SK-N-SH (cell line): ENCODE measurements around the gene C1orf216. TPM values are rescaled to one million over a fixed set of nuclear protein-coding genes. Genes with fewer than 3 reads are reported as not detected.
"Not testable (repeated sequence)": the region's sequence is repeated elsewhere in the genome, so short reads cannot be mapped to it uniquely, and the experiment has no call there.

Experiments
- CTCF ChIA-PET: fragments of 300-600, 350-600 bp; formaldehyde crosslinking; extraction: SDS; loops from one replicate; lab custom pipeline; 2021; lab: Yijun Ruan, JAX
- POLR2A ChIA-PET: fragments of 350-600 bp; sonication (Branson Sonifier 250); formaldehyde crosslinking; extraction: SDS; loops from one replicate; lab custom pipeline; 2020; ENCODE audit warnings: antibody characterized with exemption, inconsistent platforms; lab: Yijun Ruan, JAX
- DNase-seq: peaks from one replicate; pipeline ENCODE4 v3.0.0; 2012
- H2AFZ ChIP-seq: fragments of 200-600 bp; sonication (generic); 2 replicates; pipeline ENCODE4 v1.8.1; 2016; ENCODE audit warnings: antibody characterized with exemption, mild to moderate bottlenecking, low read depth
- H3F3A ChIP-seq: fragments of 200-600 bp; sonication (generic); replicated peaks from 2 replicates; pipeline ENCODE3; 2016; ENCODE audit warnings: antibody characterized with exemption, mild to moderate bottlenecking; ENCODE audit not compliant: insufficient read depth
- H3K27ac ChIP-seq, 2 experiments: fragments of 200-500 bp in 1 of 2; fragments of 200-600 bp in 1 of 2; sonication (Bioruptor generic) in 1 of 2; sonication (generic), shearing (Covaris generic) in 1 of 2; 2 replicates each; pipeline versions ENCODE4 v1.5.1 to v1.6.1; 2014 to 2016; ENCODE audit warnings: low read depth in 2 of 2, inconsistent platforms in 1 of 2, low read length in 1 of 2, mild to moderate bottlenecking in 1 of 2, mixed read lengths in 1 of 2
- H3K27me3 ChIP-seq: fragments of 200-600 bp; sonication (generic), shearing (Covaris generic); 2 replicates; pipeline ENCODE4 v1.6.1; 2016; ENCODE audit warnings: mixed run types; ENCODE audit not compliant: insufficient read depth
- H3K36me3 ChIP-seq, 2 experiments: fragments of 200-500 bp in 1 of 2; fragments of 200-600 bp in 1 of 2; sonication (Bioruptor generic) in 1 of 2; sonication (generic) in 1 of 2; replicated peaks in 1 of 2; 2 replicates each; pipeline versions ENCODE3 to v1.5.1; 2014 to 2016; ENCODE audit warnings: low read length in 1 of 2, mild to moderate bottlenecking in 1 of 2; ENCODE audit not compliant: insufficient read depth in 2 of 2, control insufficient read depth in 1 of 2
- H3K4me1 ChIP-seq, 2 experiments: fragments of 200-500 bp in 1 of 2; fragments of 200-600 bp in 1 of 2; sonication (Bioruptor generic) in 1 of 2; sonication (generic), shearing (Covaris generic) in 1 of 2; 2 replicates each; pipeline versions ENCODE4 v1.5.1 to v1.6.1; 2014 to 2016; ENCODE audit warnings: low read depth in 1 of 2, low read length in 1 of 2, mixed run types in 1 of 2; ENCODE audit not compliant: insufficient read depth in 2 of 2, control insufficient read depth in 1 of 2
- H3K4me2 ChIP-seq: fragments of 200-600 bp; sonication (generic), shearing (Covaris generic); 2 replicates; pipeline ENCODE4 v1.6.1; 2017; ENCODE audit warnings: mixed run types
- H3K4me3 ChIP-seq, 2 experiments: fragments of 200-500 bp in 1 of 2; fragments of 200-600 bp in 1 of 2; sonication (Bioruptor generic) in 1 of 2; sonication (generic), shearing (Covaris generic) in 1 of 2; 2 replicates each; pipeline versions ENCODE4 v1.5.1 to v1.8.1; 2014 to 2016; ENCODE audit warnings: low read depth in 2 of 2, inconsistent platforms in 1 of 2, low read length in 1 of 2, mild to moderate bottlenecking in 1 of 2, mixed read lengths in 1 of 2, moderate library complexity in 1 of 2
- H3K79me2 ChIP-seq: fragments of 200-600 bp; sonication (generic); 2 replicates; pipeline ENCODE4 v1.8.1; 2017; ENCODE audit warnings: mild to moderate bottlenecking; ENCODE audit not compliant: insufficient read depth
- H3K9ac ChIP-seq: fragments of 200-600 bp; sonication (generic); 2 replicates; pipeline ENCODE4 v1.6.1; 2017; ENCODE audit warnings: mixed run types
- H3K9me2 ChIP-seq: fragments of 200-600 bp; sonication (generic); 2 replicates; pipeline ENCODE4 v1.6.1; 2017; ENCODE audit warnings: mixed run types
- H3K9me3 ChIP-seq: fragments of 200-600 bp; sonication (generic); 2 replicates; pipeline ENCODE4 v1.6.1; 2017; ENCODE audit warnings: mixed run types, mild to moderate bottlenecking, moderate library complexity
- H4K20me1 ChIP-seq: fragments of 200-600 bp; sonication (generic); 2 replicates; pipeline ENCODE4 v1.6.1; 2017; ENCODE audit warnings: mild to moderate bottlenecking, mixed run types; ENCODE audit not compliant: insufficient read depth
- ELF1 ChIP-seq: IDR thresholded peaks from 2 replicates; pipeline ENCODE4 v1.4.0; 2012
- EP300 ChIP-seq, 2 experiments: IDR thresholded peaks; 2 replicates each; pipeline versions ENCODE4 v1.4.0 to v1.6.1; 2012; ENCODE audit warnings: borderline replicate concordance in 1 of 2, low read depth in 1 of 2, low read length in 1 of 2
- EZH2phosphoT487 ChIP-seq: fragments of 200-600 bp; sonication (generic); IDR thresholded peaks from 2 replicates; pipeline ENCODE4 v1.6.1; 2017; ENCODE audit warnings: low read depth, mixed run types, mild to moderate bottlenecking, antibody characterized with exemption, moderate library complexity, borderline replicate concordance
- FOSL2 ChIP-seq: IDR thresholded peaks from 2 replicates; pipeline ENCODE4 v1.4.0; 2012; ENCODE audit warnings: low read depth, mild to moderate bottlenecking, moderate library complexity, borderline replicate concordance
- FOXJ3 ChIP-seq: sonication (generic); formaldehyde crosslinking; IDR thresholded peaks from 2 replicates; pipeline ENCODE4 v1.5.1; 2020; ENCODE audit warnings: mild to moderate bottlenecking, missing genetic modification reagents
- FOXM1 ChIP-seq: IDR thresholded peaks from 2 replicates; pipeline ENCODE4 v1.4.0; 2012; ENCODE audit warnings: low read depth, mild to moderate bottlenecking
- MEF2A ChIP-seq: IDR thresholded peaks from 2 replicates; pipeline ENCODE4 v1.4.0; 2012; ENCODE audit warnings: low read depth, borderline replicate concordance
- NRF1 ChIP-seq: IDR thresholded peaks from 2 replicates; pipeline ENCODE4 v1.6.1; 2012; ENCODE audit warnings: low read depth, mild to moderate bottlenecking, low read length
- POLR2AphosphoS5 ChIP-seq: IDR thresholded peaks from 2 replicates; pipeline ENCODE4 v1.6.1; 2012; ENCODE audit warnings: low read depth, low read length
- RAD21 ChIP-seq: IDR thresholded peaks from 2 replicates; pipeline ENCODE4 v1.6.1; 2012; ENCODE audit warnings: mild to moderate bottlenecking, low read length
- RFX5 ChIP-seq: IDR thresholded peaks from 2 replicates; pipeline ENCODE4 v1.6.1; 2012; ENCODE audit warnings: mild to moderate bottlenecking, improper control_type of control experiment, low read length
- SIN3A ChIP-seq: IDR thresholded peaks from 2 replicates; pipeline ENCODE4 v1.6.1; 2012; ENCODE audit warnings: low read depth, mild to moderate bottlenecking, low read length, moderate library complexity, borderline replicate concordance
- SMC3 ChIP-seq: IDR thresholded peaks from 2 replicates; pipeline ENCODE4 v1.6.1; 2012; ENCODE audit warnings: low read depth, low read length, improper control_type of control experiment
- TAF1 ChIP-seq: IDR thresholded peaks from 2 replicates; pipeline ENCODE4 v1.6.1; 2012; ENCODE audit warnings: low read depth, mild to moderate bottlenecking, low read length, moderate library complexity, borderline replicate concordance
- TEAD4 ChIP-seq: IDR thresholded peaks from 2 replicates; pipeline ENCODE4 v1.4.0; 2012; ENCODE audit warnings: mild to moderate bottlenecking, borderline replicate concordance; ENCODE audit not compliant: insufficient read depth
- YY1 ChIP-seq: IDR thresholded peaks from 2 replicates; pipeline ENCODE4 v1.4.0; 2012; ENCODE audit warnings: low read depth, mild to moderate bottlenecking
- WGBS: methylation state at CpG from one replicate; pipeline ENCODE4 v1.1.6; 2017; ENCODE audit warnings: low lambda C conversion rate; 5-methylcytosine and 5-hydroxymethylcytosine counted together
- polyA plus RNA-seq, 3 experiments: library from polyadenylated mRNA; depleted of rRNA; stranded (reverse); fragments of >200 nt; gene quantifications; 2 replicates each; pipeline ENCODE4 v1.2.3, GENCODE V29; 2012
- TF ChIP-seq, protein P1 (sequence below): IDR thresholded peaks from 2 replicates; pipeline ENCODE4 v1.4.0; 2012; ENCODE audit warnings: low read depth, borderline replicate concordance
- TF ChIP-seq, protein P2 (sequence below): fragments of 200-600 bp; sonication (generic); IDR thresholded peaks from 2 replicates; pipeline ENCODE4 v1.6.1; 2017; ENCODE audit warnings: antibody characterized with exemption, mild to moderate bottlenecking, moderate library complexity

C1orf216 gene
- polyA plus RNA-seq, 1 of the 3 experiments (the other 2 are of a cell fraction): 20.0 TPM

DNA sequence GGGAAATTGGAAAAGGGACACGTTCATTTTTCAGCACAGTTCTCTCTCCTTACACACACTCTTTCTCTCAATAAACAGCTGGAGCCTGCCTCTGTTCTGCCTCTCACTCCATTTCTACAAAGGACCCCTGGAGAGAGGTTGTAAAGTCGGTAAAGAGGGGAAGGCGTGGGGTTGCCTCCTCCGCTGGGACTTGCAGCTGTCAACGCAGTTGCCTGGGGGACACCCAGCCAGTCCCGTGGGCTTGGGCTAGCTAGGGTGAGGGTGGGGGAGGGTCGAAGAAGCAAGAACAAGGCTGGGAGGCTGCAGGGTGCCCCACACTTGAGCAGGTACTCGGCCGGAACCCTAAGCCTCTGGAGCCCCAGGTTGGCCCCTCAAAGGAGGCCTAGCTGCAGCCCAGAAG lies 27.6 kb downstream of the C1orf216 start:
- Histone ChIP-seq H3K27me3 (0 out of 2 replicates have a peak, but pooled peaks cover 3% of the 10 kb centered on the region), H3F3A (no peaks in the 10 kb centered on the region), H3K79me2 (no peaks in the 10 kb centered on the region), H3K9me3 (no peaks in the 10 kb centered on the region), H4K20me1 (no peaks in the 10 kb centered on the region), H3K4me2 (no peak overlapping the region), H3K9me2 (no peaks in the 10 kb centered on the region), H3K4me3 (no peak overlapping the region), H2AFZ (no peak overlapping the region), H3K27ac (no peak overlapping the region), H3K4me1 (no peaks in the 10 kb centered on the region), H3K9ac (no peak overlapping the region), H3K36me3 (no peaks in the 10 kb centered on the region)
- TF ChIP-seq SIN3A (no peak), EZH2phosphoT487 (no peak), POLR2AphosphoS5 (no peak), RAD21 (no peak), FOXJ3 (no peak), SMC3 (no peak), RFX5 (no peak), TAF1 (no peak), FOXM1 (no peak), EP300 (IDR thresholded peaks at IDR 0.05; ENCODE audit: borderline replicate concordance in 1 of 2, low read depth in 1 of 2, low read length in 1 of 2) (no peak), FOSL2 (no peak), TEAD4 (no peak), YY1 (no peak), ELF1 (no peak), NRF1 (no peak), MEF2A (no peak)
- TF ChIP-seq, protein P1, sequence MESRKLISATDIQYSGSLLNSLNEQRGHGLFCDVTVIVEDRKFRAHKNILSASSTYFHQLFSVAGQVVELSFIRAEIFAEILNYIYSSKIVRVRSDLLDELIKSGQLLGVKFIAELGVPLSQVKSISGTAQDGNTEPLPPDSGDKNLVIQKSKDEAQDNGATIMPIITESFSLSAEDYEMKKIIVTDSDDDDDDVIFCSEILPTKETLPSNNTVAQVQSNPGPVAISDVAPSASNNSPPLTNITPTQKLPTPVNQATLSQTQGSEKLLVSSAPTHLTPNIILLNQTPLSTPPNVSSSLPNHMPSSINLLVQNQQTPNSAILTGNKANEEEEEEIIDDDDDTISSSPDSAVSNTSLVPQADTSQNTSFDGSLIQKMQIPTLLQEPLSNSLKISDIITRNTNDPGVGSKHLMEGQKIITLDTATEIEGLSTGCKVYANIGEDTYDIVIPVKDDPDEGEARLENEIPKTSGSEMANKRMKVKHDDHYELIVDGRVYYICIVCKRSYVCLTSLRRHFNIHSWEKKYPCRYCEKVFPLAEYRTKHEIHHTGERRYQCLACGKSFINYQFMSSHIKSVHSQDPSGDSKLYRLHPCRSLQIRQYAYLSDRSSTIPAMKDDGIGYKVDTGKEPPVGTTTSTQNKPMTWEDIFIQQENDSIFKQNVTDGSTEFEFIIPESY: no peak
- TF ChIP-seq, protein P2, sequence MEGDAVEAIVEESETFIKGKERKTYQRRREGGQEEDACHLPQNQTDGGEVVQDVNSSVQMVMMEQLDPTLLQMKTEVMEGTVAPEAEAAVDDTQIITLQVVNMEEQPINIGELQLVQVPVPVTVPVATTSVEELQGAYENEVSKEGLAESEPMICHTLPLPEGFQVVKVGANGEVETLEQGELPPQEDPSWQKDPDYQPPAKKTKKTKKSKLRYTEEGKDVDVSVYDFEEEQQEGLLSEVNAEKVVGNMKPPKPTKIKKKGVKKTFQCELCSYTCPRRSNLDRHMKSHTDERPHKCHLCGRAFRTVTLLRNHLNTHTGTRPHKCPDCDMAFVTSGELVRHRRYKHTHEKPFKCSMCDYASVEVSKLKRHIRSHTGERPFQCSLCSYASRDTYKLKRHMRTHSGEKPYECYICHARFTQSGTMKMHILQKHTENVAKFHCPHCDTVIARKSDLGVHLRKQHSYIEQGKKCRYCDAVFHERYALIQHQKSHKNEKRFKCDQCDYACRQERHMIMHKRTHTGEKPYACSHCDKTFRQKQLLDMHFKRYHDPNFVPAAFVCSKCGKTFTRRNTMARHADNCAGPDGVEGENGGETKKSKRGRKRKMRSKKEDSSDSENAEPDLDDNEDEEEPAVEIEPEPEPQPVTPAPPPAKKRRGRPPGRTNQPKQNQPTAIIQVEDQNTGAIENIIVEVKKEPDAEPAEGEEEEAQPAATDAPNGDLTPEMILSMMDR: no peak
- WGBS: 27% methylated on average over 3 of the region's 9 CpGs
- CTCF ChIA-PET: interaction anchor here (0.7 to 3.0 kb wide), 2 partner anchors 10 to 25 kb away, joined by 3 to 9 read pairs; no protein-coding TSS in a partner anchor
- no peak for DNase-seq
- POLR2A ChIA-PET: no interaction called here

DNA sequence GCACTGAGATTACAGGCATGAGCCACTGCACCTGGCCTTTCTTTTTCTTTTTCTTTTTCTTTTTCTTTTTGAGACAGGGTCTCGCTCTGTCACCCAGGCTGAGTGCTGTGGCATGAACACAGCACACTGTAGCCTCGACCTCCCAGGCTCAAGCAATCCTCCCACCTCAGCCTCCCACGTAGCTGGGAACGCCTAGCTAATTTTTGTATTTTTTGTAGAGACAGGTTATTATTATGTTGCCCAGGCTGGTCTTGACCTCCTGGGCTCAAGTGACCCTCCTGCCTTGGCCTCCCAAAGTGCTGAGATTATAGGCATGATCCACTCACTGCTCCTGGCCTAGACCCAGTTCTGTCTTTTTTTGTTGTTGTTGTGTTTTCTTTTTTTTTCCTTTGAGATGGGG lies 28.6 kb downstream of the C1orf216 start:
- H3F3A ChIP-seq, H3K79me2 ChIP-seq, H3K4me3 ChIP-seq, H3K27me3 ChIP-seq, H3K27ac ChIP-seq, H3K36me3 ChIP-seq, H3K9me2 ChIP-seq, POLR2A ChIA-PET, DNase-seq, H4K20me1 ChIP-seq, H3K9me3 ChIP-seq, H3K4me2 ChIP-seq, H2AFZ ChIP-seq, H3K9ac ChIP-seq, H3K4me1 ChIP-seq: not testable (repeated sequence)
- CTCF ChIA-PET: interaction anchor here (3.0 kb wide), 1 partner anchor 26 kb away, joined by 9 read pairs; no protein-coding TSS in a partner anchor
- WGBS: 63% methylated on average over 4 of the region's 4 CpGs
